AG04449 (cell line): ENCODE measurements around the gene CENPX.
"Not testable (repeated sequence)": the region's sequence is repeated elsewhere in the genome, so short reads cannot be mapped to it uniquely, and the experiment has no call there.

Experiments used
- CTCF ChIA-PET: fragments of 350-600 bp; formaldehyde crosslinking; extraction: SDS; loops from one replicate; lab custom pipeline; 2021; ENCODE audit warnings: antibody characterized with exemption; lab: Yijun Ruan, JAX
- POLR2A ChIA-PET: fragments of 400-600, 350-600 bp; formaldehyde crosslinking; extraction: SDS; loops from one replicate; lab custom pipeline; 2020; ENCODE audit warnings: antibody characterized with exemption, inconsistent platforms; lab: Yijun Ruan, JAX
- DNase-seq: peaks from one replicate; pipeline ENCODE4 v3.0.0-alpha.2; 2010; ENCODE audit warnings: low read depth, low spot score
- H3K4me3 ChIP-seq: 2 replicates; pipeline ENCODE4 v1.5.1; 2011; ENCODE audit warnings: low read depth, mild to moderate bottlenecking, control low read depth, low read length
- TF ChIP-seq, protein P1 (sequence below): IDR thresholded peaks from one replicate; pipeline ENCODE4 v1.5.1; 2011; ENCODE audit warnings: mild to moderate bottlenecking, moderate library complexity, low read length, control low read depth, inconsistent platforms; ENCODE audit not compliant: insufficient read depth; ENCODE audit errors: missing control alignments

CENPX gene

GRCh38 chr17:81983011-81983638 lies 39.6 kb downstream of the CENPX start:
- DNase-seq: no peak
- ChIA-PET POLR2A (no interaction called here), CTCF (interaction anchor here (0.7 to 3.7 kb wide), 4 partner anchors 8 to 37 kb away, joined by 3 to 11 read pairs (median 3); no protein-coding TSS in a partner anchor)
- H3K4me3 ChIP-seq: no peak overlapping the region
- TF ChIP-seq, protein P1, sequence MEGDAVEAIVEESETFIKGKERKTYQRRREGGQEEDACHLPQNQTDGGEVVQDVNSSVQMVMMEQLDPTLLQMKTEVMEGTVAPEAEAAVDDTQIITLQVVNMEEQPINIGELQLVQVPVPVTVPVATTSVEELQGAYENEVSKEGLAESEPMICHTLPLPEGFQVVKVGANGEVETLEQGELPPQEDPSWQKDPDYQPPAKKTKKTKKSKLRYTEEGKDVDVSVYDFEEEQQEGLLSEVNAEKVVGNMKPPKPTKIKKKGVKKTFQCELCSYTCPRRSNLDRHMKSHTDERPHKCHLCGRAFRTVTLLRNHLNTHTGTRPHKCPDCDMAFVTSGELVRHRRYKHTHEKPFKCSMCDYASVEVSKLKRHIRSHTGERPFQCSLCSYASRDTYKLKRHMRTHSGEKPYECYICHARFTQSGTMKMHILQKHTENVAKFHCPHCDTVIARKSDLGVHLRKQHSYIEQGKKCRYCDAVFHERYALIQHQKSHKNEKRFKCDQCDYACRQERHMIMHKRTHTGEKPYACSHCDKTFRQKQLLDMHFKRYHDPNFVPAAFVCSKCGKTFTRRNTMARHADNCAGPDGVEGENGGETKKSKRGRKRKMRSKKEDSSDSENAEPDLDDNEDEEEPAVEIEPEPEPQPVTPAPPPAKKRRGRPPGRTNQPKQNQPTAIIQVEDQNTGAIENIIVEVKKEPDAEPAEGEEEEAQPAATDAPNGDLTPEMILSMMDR: no peak

GRCh38 chr17:81981511-81981910 lies 41.2 kb downstream of the CENPX start:
- ChIA-PET CTCF (interaction anchor here (1.3 to 3.7 kb wide), 2 partner anchors 13 to 22 kb away, joined by 3 to 11 read pairs; no protein-coding TSS in a partner anchor), POLR2A (interaction anchor here (0.7 kb wide), 1 partner anchor 72 kb away, joined by 3 read pairs; no protein-coding TSS in a partner anchor)
- not testable (repeated sequence) for H3K4me3 ChIP-seq, DNase-seq

DNA sequence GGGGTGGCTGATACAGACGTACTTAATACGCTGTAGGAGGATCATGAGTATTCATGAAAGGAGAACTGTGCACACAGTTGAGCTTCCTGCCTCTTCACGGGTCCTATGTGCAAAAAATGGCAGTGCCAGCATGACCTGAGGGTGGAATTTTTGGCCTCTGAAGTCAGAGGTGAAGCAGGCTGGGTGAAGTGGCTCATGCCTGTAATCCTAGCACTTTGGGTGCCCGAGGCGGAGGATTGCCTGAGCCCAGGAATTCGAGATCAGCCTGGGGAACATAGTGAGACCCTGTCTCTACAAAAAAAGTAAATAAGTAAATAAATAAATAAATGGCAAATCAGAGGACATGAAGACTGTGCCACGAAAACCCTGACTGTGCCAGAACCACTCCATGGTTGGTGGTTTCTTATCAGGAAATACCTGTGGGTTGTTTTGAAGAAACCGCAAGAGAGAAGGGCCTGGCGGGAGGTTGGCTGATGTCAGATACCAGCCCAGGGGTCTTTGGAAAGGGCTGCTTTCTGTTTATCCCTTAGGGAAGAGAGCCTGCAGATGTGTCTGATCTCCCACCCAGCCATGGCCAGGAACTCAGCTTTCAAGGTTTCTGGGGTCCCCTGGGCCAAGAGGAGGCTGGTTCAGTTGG lies 41.9 kb downstream of the CENPX start:
- H3K4me3 ChIP-seq: no peak overlapping the region
- ChIA-PET POLR2A (no interaction called here), CTCF (interaction anchor here (1.0 to 3.7 kb wide), 3 partner anchors 8 to 21 kb away, joined by 3 to 11 read pairs (median 4); no protein-coding TSS in a partner anchor)
- TF ChIP-seq, protein P1: no peak
- no peak for DNase-seq

- TF ChIP-seq, protein P1: no peak
- ChIA-PET CTCF (interaction anchor here (1.0 to 3.7 kb wide), 4 partner anchors 9 to 21 kb away, joined by 3 to 11 read pairs (median 5); partner anchors contain the start of gene NOTUM), POLR2A (no interaction called here)
- DNase-seq: no peak
- no peak overlapping the region for H3K4me3 ChIP-seq
These were observed 42.6 kb downstream of the CENPX start for GRCh38 chr17:81980122-81980521.

DNA sequence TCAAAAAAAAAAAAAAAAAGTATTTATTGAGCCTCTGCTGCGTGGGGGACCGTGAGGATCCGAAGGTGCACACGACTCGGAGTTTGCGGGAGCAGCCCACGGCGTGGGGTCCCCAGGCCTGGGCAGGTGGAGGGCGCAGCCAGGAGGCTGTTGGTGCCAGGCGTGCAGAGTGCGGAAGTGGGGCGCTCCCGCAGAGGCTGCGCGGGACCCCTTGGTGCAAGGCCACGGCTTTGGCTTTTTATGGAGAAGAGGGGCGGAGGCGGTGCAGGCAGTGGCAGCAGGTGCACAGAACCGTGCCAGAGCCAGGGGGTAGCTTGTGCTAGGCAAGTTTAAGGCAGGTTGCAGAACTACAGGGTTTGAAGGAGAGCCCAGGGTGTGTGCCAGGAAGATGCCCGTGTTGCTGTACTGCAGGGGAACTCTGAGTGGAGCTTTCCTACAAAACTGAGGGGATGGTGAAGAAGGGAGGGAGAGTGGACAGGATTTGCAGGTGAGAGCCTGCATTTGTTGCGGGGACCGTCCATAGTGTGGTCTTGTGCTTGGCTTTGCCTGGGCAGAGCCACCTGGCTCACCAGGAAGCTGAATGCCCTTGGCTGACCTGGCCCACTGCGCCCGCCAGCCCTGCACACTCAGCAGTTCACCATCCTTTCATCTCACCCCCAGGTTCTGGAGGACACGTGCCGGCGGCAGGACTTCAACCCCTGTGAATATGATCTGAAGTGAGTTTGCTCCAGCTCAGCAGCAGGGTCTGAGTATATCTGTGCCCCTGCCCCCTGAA lies 44.0 kb downstream of the CENPX start:
- DNase-seq: no peak
- ChIA-PET CTCF (interaction anchor here (0.8 to 1.6 kb wide), 8 partner anchors 13 to 51 kb away, joined by 3 to 11 read pairs (median 4); partner anchors contain the start of gene NOTUM), POLR2A (interaction anchor here (0.5 to 1.2 kb wide), 2 partner anchors 59 to 117 kb away, joined by 3 to 4 read pairs; partner anchors contain the start of gene DCXR)
- peak overlapping the region; percentile 76 for H3K4me3 ChIP-seq
- TF ChIP-seq, protein P1: no peak

- ChIA-PET POLR2A (interaction anchor here (0.7 to 1.2 kb wide), 2 partner anchors 10 to 60 kb away, joined by 3 read pairs; partner anchors contain the start of gene DCXR), CTCF (interaction anchor here (0.8 to 1.9 kb wide), 4 partner anchors 10 to 44 kb away, joined by 3 to 14 read pairs (median 3); partner anchors contain the start of gene NOTUM)
- H3K4me3 ChIP-seq: peak within 1 kb of the TSS; percentile 76
- peak; percentile 26 for DNase-seq
- TF ChIP-seq, protein P1: no peak
These were observed 45.4 kb downstream of the CENPX start, which contains the start of gene ASPSCR1 for GRCh38 chr17:81977211-81977808. ASPSCR1 (plus strand) TSS chr17:81977629; CDS start chr17:81977647, 18 bp downstream.
